GM18868 (cell line): Measurements from ENCODE around the gene BTBD6.
"Not testable (repeated sequence)": the region's sequence is repeated elsewhere in the genome, so short reads cannot be mapped to it uniquely, and the experiment has no call there.

Experiments
- ATAC-seq: cut with Tn5 transposase; IDR thresholded peaks from one replicate; pipeline ENCODE4 v1.9.1; 2021; ENCODE audit warnings: mild to moderate bottlenecking, moderate library complexity; ENCODE audit not compliant: unreplicated experiment

The BTBD6 gene

GRCh38 chr14:105292826-105293711, 44.7 kb downstream of the BTBD6 start:
- ATAC-seq = no peak

- ATAC-seq = peak; percentile 69
Observed at GRCh38 chr14:105294142-105294597, 45.8 kb downstream of the BTBD6 start.

- ATAC-seq = not testable (repeated sequence)
Observed at GRCh38 chr14:105297311-105297710, 49.0 kb downstream of the BTBD6 start.

- peak; percentile 20 for ATAC-seq
Observed at GRCh38 chr14:105299654-105300541, 51.6 kb downstream of the BTBD6 start.
